Left renal pelvis (tissue), 4 donors: Measurements from ENCODE around the gene FSTL1. TPM values are rescaled to one million over a fixed set of nuclear protein-coding genes. Genes with fewer than 3 reads are reported as not detected.
"Not testable (repeated sequence)": the region's sequence is repeated elsewhere in the genome, so short reads cannot be mapped to it uniquely, and the experiment has no call there.

Source experiments
- DNase-seq, 4 donors: peaks; one replicate each; pipeline ENCODE4 v3.0.0-alpha.2; 2013; ENCODE audit warnings: low read depth in 4 of 4, low spot score in 3 of 4
- polyA plus RNA-seq, 4 donors: library from polyadenylated mRNA; unstranded; fragments of 120-200 nt; gene quantifications; one replicate each; pipeline ENCODE4 v1.2.1, GENCODE V29; 2013; ENCODE audit not compliant: insufficient read length in 4 of 4

FSTL1 gene
- polyA plus RNA-seq, 4 donors: 432 to 1,602 (median 601) TPM

GRCh38 chr3:120419797-120420196 lies 31.0 kb downstream of the FSTL1 start:
- DNase-seq: no peak

GRCh38 chr3:120418866-120419490 lies 31.8 kb downstream of the FSTL1 start:
- no peak for DNase-seq

- no peak for DNase-seq
Measured at GRCh38 chr3:120418446-120418845, 32.3 kb downstream of the FSTL1 start.

GRCh38 chr3:120417272-120417911 lies 33.4 kb downstream of the FSTL1 start:
- peak; percentile 93 to 97 (median 94) for DNase-seq

- DNase-seq: no peak
Measured at GRCh38 chr3:120416868-120417267, 33.9 kb downstream of the FSTL1 start.

GRCh38 chr3:120415756-120416155 lies 35.0 kb downstream of the FSTL1 start:
- DNase-seq: no peak

GRCh38 chr3:120410541-120410940 lies 40.3 kb downstream of the FSTL1 start:
- no peak for DNase-seq

- no peak for DNase-seq
Measured at GRCh38 chr3:120410116-120410515, 40.7 kb downstream of the FSTL1 start.

GRCh38 chr3:120407508-120408287 lies 43.1 kb downstream of the FSTL1 start:
- DNase-seq: no peak

- no peak for DNase-seq
Measured at GRCh38 chr3:120404876-120405275, 45.9 kb downstream of the FSTL1 start.

- DNase-seq: no peak
Measured at GRCh38 chr3:120402257-120402656, 48.5 kb downstream of the FSTL1 start.

- no peak for DNase-seq
Measured at GRCh38 chr3:120399372-120399771, 51.4 kb downstream of the FSTL1 start.

- no peak for DNase-seq
Measured at GRCh38 chr3:120396469-120396868, 54.3 kb downstream of the FSTL1 start.

- DNase-seq: no peak
Measured at GRCh38 chr3:120394347-120394746, 56.4 kb downstream of the FSTL1 start.

- no peak for DNase-seq
Measured at GRCh38 chr3:120393761-120394160, 57.0 kb downstream of the FSTL1 start.

GRCh38 chr3:120393243-120393642 lies 57.5 kb downstream of the FSTL1 start:
- no peak for DNase-seq

GRCh38 chr3:120382941-120383447 lies 67.8 kb downstream of the FSTL1 start:
- DNase-seq: no peak

- DNase-seq: no peak
Measured at GRCh38 chr3:120381503-120381902, 69.3 kb downstream of the FSTL1 start.

GRCh38 chr3:120377948-120378347 lies 72.8 kb downstream of the FSTL1 start:
- not testable (repeated sequence) for DNase-seq

- DNase-seq: no peak
Measured at GRCh38 chr3:120370463-120370862, 80.3 kb downstream of the FSTL1 start.

- no peak for DNase-seq
Measured at GRCh38 chr3:120369037-120369467, 81.7 kb downstream of the FSTL1 start.
